HG02678 (cell line): ENCODE results near the gene LTA.

Experiments used
- ATAC-seq: cut with Tn5 transposase; IDR thresholded peaks from one replicate; pipeline ENCODE4 v1.9.1; 2021; ENCODE audit warnings: mild to moderate bottlenecking, moderate library complexity; ENCODE audit not compliant: unreplicated experiment

The LTA gene

DNA sequence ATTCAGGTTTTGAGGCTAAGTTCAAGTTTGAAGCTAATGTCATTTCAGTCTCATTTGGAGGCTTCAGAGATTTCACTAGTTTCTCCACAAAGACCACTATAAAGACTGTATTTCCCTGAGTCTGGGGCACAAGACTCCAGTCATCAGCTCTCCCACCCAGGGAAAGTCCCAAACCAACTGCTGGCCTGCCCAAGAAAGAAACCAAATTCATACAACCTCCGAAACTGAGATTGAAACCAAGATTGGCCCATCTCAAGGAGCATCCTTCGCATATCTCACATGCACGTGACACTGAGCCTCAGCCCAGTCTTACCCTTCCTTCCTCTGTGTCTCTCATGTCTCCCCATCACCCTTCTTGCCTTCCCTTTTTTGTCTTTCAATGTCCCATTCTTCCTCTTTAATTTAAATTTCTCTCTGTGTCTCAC lies 3.5 kb upstream of the LTA start:
- ATAC-seq = peak; percentile 73

DNA sequence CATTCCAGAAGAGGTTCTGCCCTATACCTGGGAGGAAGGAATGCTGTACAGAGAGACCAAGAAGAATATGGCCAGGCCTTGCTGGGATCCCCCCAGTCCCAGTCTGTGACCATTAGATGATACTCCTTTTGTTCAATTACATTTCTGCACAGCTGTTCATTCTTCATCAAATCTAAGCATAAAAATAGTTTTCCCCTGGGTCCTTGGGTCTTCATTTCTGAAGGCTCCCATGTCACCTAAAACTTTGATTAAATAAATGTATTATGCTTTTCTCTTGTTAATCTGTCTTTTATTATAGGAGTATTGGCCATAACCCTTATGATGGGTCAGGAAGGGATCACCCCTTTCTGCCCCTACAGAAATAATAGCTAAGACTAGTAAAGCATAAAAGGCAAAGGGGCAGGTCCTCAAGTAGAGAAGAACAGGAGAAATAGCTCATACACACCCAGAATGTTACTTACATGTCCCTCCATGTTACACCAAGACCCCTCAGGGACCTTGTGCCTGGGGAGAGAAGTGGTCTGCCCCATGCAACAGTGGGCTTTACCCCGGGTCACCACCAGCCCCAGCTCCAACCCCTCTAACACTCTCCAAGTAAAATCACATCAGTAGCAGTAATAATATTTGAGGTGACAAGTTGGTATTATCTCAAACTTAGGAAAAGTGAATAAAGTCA lies 2.1 kb upstream of the LTA start:
- ATAC-seq = no peak

DNA sequence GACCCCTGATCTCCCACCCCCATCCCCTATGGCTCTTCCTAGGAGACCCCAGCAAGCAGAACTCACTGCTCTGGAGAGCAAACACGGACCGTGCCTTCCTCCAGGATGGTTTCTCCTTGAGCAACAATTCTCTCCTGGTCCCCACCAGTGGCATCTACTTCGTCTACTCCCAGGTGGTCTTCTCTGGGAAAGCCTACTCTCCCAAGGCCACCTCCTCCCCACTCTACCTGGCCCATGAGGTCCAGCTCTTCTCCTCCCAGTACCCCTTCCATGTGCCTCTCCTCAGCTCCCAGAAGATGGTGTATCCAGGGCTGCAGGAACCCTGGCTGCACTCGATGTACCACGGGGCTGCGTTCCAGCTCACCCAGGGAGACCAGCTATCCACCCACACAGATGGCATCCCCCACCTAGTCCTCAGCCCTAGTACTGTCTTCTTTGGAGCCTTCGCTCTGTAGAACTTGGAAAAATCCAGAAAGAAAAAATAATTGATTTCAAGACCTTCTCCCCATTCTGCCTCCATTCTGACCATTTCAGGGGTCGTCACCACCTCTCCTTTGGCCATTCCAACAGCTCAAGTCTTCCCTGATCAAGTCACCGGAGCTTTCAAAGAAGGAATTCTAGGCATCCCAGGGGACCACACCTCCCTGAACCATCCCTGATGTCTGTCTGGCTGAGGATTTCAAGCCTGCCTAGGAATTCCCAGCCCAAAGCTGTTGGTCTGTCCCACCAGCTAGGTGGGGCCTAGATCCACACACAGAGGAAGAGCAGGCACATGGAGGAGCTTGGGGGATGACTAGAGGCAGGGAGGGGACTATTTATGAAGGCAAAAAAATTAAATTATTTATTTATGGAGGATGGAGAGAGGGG lies 1.4 kb downstream of the LTA start:
- ATAC-seq = no peak

DNA sequence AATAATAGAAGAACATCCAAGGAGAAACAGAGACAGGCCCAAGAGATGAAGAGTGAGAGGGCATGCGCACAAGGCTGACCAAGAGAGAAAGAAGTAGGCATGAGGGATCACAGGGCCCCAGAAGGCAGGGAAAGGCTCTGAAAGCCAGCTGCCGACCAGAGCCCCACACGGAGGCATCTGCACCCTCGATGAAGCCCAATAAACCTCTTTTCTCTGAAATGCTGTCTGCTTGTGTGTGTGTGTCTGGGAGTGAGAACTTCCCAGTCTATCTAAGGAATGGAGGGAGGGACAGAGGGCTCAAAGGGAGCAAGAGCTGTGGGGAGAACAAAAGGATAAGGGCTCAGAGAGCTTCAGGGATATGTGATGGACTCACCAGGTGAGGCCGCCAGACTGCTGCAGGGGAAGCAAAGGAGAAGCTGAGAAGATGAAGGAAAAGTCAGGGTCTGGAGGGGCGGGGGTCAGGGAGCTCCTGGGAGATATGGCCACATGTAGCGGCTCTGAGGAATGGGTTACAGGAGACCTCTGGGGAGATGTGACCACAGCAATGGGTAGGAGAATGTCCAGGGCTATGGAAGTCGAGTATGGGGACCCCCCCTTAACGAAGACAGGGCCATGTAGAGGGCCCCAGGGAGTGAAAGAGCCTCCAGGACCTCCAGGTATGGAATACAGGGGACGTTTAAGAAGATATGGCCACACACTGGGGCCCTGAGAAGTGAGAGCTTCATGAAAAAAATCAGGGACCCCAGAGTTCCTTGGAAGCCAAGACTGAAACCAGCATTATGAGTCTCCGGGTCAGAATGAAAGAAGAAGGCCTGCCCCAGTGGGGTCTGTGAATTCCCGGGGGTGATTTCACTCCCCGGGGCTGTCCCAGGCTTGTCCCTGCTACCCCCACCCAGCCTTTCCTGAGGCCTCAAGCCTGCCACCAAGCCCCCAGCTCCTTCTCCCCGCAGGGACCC lies 2.3 kb downstream of the LTA start:
- ATAC-seq = no peak

DNA sequence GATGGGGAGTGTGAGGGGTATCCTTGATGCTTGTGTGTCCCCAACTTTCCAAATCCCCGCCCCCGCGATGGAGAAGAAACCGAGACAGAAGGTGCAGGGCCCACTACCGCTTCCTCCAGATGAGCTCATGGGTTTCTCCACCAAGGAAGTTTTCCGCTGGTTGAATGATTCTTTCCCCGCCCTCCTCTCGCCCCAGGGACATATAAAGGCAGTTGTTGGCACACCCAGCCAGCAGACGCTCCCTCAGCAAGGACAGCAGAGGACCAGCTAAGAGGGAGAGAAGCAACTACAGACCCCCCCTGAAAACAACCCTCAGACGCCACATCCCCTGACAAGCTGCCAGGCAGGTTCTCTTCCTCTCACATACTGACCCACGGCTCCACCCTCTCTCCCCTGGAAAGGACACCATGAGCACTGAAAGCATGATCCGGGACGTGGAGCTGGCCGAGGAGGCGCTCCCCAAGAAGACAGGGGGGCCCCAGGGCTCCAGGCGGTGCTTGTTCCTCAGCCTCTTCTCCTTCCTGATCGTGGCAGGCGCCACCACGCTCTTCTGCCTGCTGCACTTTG lies 3.3 kb downstream of the LTA start, which contains the start of gene TNF:
Gene TNF, plus strand, starts transcription at position 231 of the 567 bp plus-strand sequence. Its CDS starts 177 bp downstream, at position 408.
- ATAC-seq = no peak

DNA sequence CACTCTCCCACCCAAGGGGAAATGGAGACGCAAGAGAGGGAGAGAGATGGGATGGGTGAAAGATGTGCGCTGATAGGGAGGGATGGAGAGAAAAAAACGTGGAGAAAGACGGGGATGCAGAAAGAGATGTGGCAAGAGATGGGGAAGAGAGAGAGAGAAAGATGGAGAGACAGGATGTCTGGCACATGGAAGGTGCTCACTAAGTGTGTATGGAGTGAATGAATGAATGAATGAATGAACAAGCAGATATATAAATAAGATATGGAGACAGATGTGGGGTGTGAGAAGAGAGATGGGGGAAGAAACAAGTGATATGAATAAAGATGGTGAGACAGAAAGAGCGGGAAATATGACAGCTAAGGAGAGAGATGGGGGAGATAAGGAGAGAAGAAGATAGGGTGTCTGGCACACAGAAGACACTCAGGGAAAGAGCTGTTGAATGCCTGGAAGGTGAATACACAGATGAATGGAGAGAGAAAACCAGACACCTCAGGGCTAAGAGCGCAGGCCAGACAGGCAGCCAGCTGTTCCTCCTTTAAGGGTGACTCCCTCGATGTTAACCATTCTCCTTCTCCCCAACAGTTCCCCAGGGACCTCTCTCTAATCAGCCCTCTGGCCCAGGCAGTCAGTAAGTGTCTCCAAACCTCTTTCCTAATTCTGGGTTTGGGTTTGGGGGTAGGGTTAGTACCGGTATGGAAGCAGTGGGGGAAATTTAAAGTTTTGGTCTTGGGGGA lies 4.0 kb downstream of the LTA start:
- no peak for ATAC-seq

DNA sequence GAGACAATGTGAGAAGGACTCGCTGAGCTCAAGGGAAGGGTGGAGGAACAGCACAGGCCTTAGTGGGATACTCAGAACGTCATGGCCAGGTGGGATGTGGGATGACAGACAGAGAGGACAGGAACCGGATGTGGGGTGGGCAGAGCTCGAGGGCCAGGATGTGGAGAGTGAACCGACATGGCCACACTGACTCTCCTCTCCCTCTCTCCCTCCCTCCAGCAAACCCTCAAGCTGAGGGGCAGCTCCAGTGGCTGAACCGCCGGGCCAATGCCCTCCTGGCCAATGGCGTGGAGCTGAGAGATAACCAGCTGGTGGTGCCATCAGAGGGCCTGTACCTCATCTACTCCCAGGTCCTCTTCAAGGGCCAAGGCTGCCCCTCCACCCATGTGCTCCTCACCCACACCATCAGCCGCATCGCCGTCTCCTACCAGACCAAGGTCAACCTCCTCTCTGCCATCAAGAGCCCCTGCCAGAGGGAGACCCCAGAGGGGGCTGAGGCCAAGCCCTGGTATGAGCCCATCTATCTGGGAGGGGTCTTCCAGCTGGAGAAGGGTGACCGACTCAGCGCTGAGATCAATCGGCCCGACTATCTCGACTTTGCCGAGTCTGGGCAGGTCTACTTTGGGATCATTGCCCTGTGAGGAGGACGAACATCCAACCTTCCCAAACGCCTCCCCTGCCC lies 4.9 kb downstream of the LTA start:
- ATAC-seq = no peak

DNA sequence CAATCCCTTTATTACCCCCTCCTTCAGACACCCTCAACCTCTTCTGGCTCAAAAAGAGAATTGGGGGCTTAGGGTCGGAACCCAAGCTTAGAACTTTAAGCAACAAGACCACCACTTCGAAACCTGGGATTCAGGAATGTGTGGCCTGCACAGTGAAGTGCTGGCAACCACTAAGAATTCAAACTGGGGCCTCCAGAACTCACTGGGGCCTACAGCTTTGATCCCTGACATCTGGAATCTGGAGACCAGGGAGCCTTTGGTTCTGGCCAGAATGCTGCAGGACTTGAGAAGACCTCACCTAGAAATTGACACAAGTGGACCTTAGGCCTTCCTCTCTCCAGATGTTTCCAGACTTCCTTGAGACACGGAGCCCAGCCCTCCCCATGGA lies 5.5 kb downstream of the LTA start:
- no peak for ATAC-seq

DNA sequence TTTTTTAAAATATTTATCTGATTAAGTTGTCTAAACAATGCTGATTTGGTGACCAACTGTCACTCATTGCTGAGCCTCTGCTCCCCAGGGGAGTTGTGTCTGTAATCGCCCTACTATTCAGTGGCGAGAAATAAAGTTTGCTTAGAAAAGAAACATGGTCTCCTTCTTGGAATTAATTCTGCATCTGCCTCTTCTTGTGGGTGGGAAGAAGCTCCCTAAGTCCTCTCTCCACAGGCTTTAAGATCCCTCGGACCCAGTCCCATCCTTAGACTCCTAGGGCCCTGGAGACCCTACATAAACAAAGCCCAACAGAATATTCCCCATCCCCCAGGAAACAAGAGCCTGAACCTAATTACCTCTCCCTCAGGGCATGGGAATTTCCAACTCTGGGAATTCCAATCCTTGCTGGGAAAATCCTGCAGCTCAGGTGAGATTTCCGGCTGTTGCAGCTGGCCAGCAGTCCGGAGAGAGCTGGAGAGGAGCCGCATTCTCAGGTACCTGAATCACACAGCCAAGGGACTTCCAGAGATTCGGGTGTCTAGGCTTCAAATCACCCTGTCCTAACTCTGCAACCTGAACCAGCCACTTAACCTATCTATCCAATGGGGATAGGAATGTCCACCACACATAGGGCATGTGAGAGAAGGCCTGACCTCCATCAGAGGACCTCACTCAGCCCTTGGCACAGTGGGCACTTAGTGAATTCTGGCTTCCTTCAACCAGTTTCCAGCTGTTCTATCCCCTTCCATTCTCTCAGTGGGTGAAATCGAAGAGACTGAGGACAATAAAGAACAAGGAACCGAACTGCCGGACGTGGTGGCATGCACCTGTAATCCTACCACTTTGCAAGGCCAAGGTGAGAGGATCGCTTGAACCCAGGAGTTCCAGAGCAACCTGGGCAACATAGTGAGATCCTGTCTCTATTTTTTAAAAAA lies 6.4 kb downstream of the LTA start:
- ATAC-seq = no peak

DNA sequence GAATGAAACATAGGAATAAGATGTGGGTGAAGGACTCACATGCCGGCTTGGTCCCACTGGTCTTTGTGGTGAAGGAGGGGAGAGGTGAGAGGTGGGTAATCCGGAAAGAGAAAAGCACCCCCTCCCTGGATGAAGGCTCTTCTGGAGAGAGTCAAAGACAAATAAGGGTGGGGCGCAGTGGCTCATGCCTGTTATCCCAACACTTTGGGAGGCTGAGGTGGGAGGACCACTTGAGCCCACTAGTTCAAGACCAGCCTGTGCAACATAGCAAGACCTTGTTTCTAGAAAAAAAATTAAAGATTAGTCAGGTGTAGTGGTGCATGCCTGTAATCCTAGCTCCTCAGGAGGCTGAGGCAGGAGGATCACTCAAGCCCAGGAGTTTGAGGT lies 7.0 kb downstream of the LTA start:
- no peak for ATAC-seq

DNA sequence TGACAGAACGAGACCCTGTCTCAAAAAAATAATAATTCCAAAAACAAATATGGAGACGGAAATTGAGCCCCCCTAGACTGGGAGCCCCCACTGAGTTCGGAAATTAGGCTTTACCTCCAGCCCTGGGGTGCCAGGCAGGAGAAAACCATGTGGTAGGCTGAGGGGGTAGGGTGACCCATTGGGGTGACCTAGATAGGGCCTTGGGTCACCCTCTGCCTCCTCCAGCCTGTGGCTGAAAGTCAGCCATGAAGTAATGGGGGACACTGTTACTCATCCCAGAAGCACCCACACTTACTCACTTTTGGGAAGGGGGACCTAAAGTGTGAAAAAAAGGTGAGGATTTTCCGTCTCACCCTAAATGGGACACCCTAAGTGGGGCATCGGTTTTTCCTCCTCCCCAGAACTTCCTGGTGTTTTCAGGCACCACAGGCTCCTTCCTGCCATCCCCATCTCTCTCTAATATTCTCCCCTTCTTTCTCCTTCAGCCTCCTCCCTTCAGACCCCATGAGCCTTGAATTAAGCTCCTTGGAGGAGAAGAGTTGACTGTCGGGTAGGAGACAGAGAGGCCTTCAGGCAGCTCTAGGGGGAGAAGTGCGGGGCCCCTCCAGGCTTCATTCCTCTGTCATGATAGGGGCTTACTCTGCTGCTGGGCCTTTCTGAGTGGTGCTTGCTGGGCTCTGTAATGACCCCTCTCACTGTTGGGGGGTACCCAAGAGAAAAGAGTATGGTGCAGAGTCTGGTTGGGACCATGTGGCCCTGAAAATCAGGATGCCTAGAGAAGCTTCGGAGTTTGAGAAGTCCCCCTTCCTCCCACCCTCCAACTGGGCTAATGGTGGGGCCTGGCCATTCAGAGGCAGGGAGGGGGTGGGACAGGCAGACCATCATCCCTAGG lies 7.7 kb downstream of the LTA start:
- ATAC-seq = no peak

DNA sequence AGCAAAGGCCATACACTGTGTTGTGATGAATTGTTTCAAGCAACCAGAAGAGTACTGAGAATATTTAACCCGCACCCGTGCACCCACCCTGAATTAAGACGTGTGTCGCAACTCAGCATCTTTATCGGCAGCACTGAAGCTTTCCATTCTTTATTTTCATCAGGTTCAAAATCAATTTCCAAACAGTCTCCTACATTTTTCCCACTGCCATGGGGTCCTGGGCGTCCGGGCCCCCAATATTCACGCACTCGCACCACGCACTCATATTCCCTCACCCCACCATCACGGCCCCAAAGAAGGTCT lies 8.3 kb downstream of the LTA start:
- ATAC-seq = no peak

DNA sequence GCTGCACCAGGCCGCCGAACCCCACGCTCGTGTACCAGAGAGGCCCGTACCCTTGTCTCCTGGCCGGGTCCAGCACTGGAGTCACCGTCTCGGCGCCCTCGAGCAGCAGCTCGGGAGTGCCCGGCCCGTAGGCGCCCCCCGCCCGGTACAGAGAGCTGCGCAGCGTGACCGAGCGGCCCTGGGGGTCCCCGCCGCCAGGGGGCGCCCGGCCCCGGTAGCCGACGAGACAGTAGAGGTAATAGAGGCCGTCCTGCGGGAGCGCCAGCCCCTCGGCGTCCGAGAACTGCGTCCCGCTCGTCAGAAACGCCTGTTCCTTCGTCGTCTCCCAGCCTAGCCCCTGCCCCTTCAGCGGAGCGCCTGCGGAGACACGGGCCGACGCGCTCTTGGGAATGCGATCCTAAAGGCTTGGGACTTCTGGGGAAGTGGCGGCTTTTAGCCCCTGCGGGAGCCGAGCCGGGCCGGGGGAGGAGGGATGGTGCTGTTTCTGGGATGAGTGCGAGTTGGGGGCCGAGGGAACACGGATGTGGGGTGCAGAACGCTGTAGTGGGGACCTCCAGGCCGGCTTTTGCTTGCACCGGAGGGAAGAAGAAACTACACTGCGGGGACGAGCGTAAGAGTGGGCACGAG lies 8.8 kb downstream of the LTA start:
- ATAC-seq = peak; percentile 65

DNA sequence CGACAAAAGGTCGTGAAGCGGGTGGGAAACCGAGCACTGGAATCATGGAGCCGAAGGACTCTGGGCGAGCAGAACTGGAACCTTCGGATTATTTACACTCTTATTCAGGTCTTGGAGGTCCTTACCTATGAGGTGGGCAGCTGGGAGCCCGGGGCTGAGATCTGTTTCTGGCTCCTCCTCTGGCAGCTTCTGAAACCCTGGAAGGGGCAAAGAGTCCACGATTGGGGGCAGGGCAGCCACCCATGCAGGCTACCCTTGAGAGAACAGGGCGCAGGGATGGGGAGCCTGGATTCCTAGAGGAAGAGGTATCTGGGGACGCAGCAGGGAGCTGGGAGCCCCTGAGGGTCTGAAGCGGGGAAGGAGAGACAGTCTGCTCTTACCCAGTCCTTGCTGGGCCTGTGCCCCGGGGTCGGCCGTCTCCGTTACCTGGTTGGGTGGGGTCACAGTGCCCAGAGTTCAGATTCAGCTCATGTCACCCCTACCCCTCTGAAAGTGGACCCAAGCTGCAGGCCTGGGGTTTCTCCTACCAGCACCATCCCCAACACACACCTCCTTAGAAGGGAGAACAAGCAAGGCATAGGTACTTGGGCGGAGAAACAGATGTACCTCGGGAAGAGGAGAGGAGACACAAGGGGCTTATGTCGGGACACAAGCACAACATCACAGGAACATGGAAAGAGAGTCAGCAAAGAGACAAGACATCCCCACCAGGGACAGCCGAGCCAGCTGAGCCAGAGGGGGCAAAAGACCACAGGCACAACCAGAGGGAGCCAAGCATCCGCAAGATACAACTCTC lies 9.5 kb downstream of the LTA start:
- no peak for ATAC-seq

DNA sequence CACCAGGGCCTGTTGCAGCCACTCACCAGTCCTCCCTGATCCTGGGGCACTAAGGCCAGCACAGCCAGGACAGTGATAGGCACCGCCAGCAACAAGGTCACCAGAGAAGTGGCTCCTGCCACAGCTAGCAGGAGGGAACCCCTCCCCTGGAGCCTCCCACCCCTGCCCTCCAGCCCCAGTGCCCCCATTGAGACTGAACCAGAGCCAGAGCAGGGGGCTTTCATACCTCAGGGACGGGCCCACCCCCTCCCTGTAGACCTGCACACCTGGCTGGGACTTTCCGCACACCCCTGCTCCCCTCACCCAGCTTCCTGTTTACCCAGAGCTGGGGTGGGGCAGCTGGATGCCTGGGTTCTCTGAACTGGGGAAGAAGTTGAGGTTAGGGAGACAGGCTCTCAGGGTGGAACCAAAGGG lies 10.1 kb downstream of the LTA start, which contains the start of gene LTB:
Gene LTB, minus strand, starts transcription at position 195 of the 414 bp plus-strand sequence. Its CDS starts 7 bp downstream, at position 188.
- no peak for ATAC-seq

DNA sequence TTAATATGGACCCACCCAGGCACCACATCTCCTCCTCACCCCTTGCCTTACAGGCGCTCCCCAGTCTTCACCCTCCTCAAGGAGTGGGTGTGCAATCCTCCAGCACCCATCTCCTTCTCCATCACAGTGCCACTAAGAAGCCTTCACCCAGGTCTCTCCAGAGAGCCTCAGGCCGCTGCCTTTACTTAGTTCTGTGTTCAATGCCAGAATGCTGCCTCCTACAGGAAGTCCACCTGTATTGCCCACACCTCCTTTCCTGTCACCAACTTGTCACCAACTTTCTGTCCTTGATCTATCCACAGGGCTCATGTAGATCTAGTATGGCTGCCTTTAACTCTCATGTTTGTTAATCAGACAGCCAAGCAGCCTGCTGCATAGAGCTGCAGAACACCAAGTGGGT lies 13.4 kb downstream of the LTA start:
- ATAC-seq = no peak
